Endothelial cell (in vitro differentiated cells): ENCODE data around the gene HAPLN1. TPM values are rescaled to one million over a fixed set of nuclear protein-coding genes. Genes with fewer than 3 reads are reported as not detected.

Experiments
- DNase-seq: peaks from one replicate; pipeline ENCODE4 v3.0.0; 2021; ENCODE audit warnings: low spot score
- H3K27ac Mint-ChIP-seq: one replicate; pipeline ENCODE4 v1.8.0; 2021; ENCODE audit warnings: mixed read lengths, inconsistent platforms; ENCODE audit not compliant: unreplicated experiment
- H3K27me3 Mint-ChIP-seq: one replicate; pipeline ENCODE4 v1.8.0; 2021; ENCODE audit warnings: mild to moderate bottlenecking, moderate library complexity, mixed read lengths, inconsistent platforms; ENCODE audit not compliant: unreplicated experiment
- H3K36me3 Mint-ChIP-seq: one replicate; pipeline ENCODE4 v1.8.0; 2021; ENCODE audit warnings: mild to moderate bottlenecking, low read depth, mixed read lengths, inconsistent platforms; ENCODE audit not compliant: unreplicated experiment
- H3K4me1 Mint-ChIP-seq: one replicate; pipeline ENCODE4 v1.8.0; 2021; ENCODE audit warnings: mild to moderate bottlenecking, mixed read lengths, inconsistent platforms; ENCODE audit not compliant: unreplicated experiment
- H3K4me3 Mint-ChIP-seq: one replicate; pipeline ENCODE4 v1.8.0; 2021; ENCODE audit warnings: mild to moderate bottlenecking, mixed read lengths, inconsistent platforms; ENCODE audit not compliant: unreplicated experiment
- H3K9me3 Mint-ChIP-seq: one replicate; pipeline ENCODE4 v1.8.0; 2021; ENCODE audit warnings: mixed read lengths, inconsistent platforms; ENCODE audit not compliant: unreplicated experiment
- total RNA-seq: library from RNA; stranded (reverse); fragmentation: NEBNext Ultra II Directional; extraction: Animal tissue kit (Norgen Biotek cat#: 25700); gene quantifications from one replicate; pipeline ENCODE4 v1.2.1, GENCODE V29; 2021; ENCODE audit not compliant: unreplicated experiment
- TF ChIP-seq, protein P1 (sequence below): fragments of 200-600 bp; sonication (generic); IDR thresholded peaks from one replicate; pipeline ENCODE4 v1.5.0; 2021; ENCODE audit warnings: antibody characterized with exemption; ENCODE audit not compliant: unreplicated experiment

Gene HAPLN1
- total RNA-seq, 1 donor from 2014 or later = 42.1 TPM

DNA sequence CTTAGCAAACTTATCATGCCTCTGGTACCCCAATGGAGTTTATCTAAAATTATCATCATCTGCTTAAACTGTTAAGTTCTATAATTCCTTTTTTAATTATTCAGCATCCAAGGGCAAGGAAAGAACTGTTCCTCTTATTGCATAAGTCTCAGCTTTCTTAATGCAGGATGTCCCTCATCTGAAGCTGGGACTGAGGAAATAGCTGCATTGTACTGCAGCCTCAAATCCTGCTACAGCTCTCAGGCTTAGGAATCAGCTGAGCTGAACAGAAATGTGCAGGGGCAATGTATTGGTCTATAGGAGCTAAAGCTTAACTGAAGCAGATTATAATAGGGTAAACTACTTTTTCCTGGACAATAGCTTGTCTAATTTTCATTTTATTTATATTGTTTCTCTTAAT lies 48.0 kb downstream of the HAPLN1 start:
- Mint-ChIP-seq H3K27ac (no peak overlapping the region), H3K4me3 (no peak overlapping the region), H3K36me3 (no peaks in the 10 kb centered on the region), H3K27me3 (no peaks in the 10 kb centered on the region), H3K4me1 (peaks cover 4% of the 10 kb centered on the region), H3K9me3 (no peaks in the 10 kb centered on the region)
- TF ChIP-seq, protein P1, sequence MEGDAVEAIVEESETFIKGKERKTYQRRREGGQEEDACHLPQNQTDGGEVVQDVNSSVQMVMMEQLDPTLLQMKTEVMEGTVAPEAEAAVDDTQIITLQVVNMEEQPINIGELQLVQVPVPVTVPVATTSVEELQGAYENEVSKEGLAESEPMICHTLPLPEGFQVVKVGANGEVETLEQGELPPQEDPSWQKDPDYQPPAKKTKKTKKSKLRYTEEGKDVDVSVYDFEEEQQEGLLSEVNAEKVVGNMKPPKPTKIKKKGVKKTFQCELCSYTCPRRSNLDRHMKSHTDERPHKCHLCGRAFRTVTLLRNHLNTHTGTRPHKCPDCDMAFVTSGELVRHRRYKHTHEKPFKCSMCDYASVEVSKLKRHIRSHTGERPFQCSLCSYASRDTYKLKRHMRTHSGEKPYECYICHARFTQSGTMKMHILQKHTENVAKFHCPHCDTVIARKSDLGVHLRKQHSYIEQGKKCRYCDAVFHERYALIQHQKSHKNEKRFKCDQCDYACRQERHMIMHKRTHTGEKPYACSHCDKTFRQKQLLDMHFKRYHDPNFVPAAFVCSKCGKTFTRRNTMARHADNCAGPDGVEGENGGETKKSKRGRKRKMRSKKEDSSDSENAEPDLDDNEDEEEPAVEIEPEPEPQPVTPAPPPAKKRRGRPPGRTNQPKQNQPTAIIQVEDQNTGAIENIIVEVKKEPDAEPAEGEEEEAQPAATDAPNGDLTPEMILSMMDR = no peak
- DNase-seq = no peak

DNA sequence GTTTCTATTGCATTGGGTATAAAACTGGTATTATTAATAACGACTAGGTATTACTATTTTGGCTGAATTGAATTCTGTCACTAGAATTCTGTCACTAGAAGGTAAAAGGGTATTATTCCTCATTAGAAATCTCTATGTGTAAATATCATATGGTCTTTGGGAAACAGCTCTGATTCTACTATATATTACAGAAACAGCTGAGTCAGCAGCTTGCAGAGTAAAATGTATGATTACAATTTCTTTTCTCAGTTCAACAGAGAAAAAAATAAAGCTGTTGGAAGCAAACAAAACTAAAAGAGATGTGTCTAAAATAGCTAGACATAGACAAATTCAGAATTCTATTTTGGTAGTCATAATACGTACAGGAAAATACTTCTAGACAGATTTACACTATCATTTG lies 48.5 kb downstream of the HAPLN1 start:
- Mint-ChIP-seq H3K4me1 (peaks cover 4% of the 10 kb centered on the region), H3K36me3 (no peaks in the 10 kb centered on the region), H3K9me3 (no peaks in the 10 kb centered on the region), H3K27ac (no peak overlapping the region), H3K4me3 (no peak overlapping the region), H3K27me3 (no peaks in the 10 kb centered on the region)
- TF ChIP-seq, protein P1 = no peak
- DNase-seq = no peak

DNA sequence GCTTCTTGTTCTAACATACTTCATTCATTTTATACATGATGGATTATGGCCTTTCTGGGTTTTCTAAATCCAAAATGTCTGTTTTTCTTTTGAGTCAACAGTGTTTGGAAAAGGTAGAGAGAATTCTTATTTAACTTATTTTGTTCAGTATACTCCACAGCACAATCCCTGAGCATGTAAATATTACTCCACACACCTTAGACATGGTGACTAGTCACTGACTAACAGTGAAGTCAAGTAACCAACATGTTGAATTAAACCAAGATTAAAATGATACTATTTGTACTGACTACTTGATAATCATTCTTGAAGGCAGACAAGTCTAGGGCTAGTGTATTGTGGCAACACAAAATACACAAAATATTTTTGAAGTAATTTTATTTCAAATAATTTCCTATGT lies 55.0 kb downstream of the HAPLN1 start:
- Mint-ChIP-seq H3K27ac (no peak overlapping the region), H3K27me3 (no peaks in the 10 kb centered on the region), H3K4me3 (no peak overlapping the region), H3K36me3 (no peaks in the 10 kb centered on the region), H3K9me3 (no peaks in the 10 kb centered on the region), H3K4me1 (no peaks in the 10 kb centered on the region)
- TF ChIP-seq, protein P1 = no peak
- DNase-seq = no peak

DNA sequence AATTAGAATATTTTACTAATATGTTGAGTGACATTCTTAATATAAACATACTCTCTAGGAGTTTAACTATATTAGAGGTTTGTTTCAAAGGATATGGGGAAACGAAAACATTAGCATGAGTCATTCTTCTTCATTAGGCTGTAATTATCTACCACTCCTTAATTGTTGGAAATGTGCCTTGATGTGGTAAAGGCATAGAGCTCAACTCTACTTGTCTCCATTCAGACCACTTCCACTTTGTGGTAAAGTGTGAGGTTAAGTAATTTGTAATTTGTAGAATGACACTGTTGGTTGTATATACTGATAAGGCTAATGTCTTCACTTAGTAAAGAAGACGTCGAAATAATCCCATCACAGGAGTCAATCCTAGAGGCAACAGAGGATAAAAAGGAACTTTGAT lies 58.1 kb downstream of the HAPLN1 start:
- Mint-ChIP-seq H3K4me3 (no peak overlapping the region), H3K4me1 (no peaks in the 10 kb centered on the region), H3K36me3 (no peaks in the 10 kb centered on the region), H3K27ac (no peak overlapping the region), H3K27me3 (no peaks in the 10 kb centered on the region), H3K9me3 (no peaks in the 10 kb centered on the region)
- TF ChIP-seq, protein P1 = no peak
- DNase-seq = no peak

DNA sequence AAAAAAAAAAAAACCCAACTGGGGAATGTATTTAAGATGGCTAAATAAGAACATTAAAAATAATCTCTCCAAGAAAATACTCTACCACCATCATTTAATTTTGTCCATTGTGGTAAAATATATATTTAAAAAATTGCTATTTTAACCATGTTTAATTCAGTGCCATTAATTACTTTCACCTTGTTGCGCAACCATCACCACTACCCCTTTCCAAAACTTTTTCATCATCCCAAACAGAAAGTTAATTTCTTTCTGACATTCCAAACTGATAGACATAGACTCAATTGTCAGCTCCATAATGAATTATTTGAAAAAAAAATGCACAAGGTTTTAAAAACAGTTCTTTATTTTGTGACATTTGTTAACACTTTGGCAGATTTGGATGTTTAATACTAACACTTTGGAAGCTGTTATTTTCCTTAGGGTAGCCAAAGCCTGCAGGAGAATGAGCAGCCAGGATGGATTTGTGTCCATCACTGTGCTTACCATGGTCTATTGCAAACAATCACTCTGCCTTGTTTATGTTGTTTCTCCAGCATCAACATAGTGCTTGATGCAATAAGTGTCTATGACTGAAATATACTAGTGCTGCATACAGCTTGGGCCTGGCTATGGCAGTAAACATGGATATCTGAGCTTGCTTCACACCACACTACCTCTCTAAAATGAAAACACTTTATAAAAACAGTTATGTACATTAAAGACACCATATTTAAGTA lies 62.7 kb downstream of the HAPLN1 start:
- Mint-ChIP-seq H3K4me3 (no peak overlapping the region), H3K36me3 (no peaks in the 10 kb centered on the region), H3K9me3 (no peaks in the 10 kb centered on the region), H3K27me3 (no peaks in the 10 kb centered on the region), H3K27ac (no peak overlapping the region), H3K4me1 (peaks cover 11% of the 10 kb centered on the region)
- TF ChIP-seq, protein P1 = no peak
- DNase-seq = no peak
